ENCODE results near the gene SAFB.
A peak's percentile ranks its signal among the peaks of the same experiment; 100 is the strongest.

Gene SAFB

GRCh38 chr19:5683177-5683886 lies 60.4 kb downstream of the SAFB start:
- Histone ChIP-seq H3K79me1 (ENCODE audit: low read depth, low read length) (peaks cover 18% of the 10 kb centered on the region), H2BK15ac (ENCODE audit: low read length) (no peak overlapping the region), H3K4me2 (ENCODE audit: insufficient read depth, low read length, poor library complexity, severe bottlenecking) (no peak overlapping the region), H3K9ac (ENCODE audit: low read depth, low read length, poor library complexity) (no peak overlapping the region), H2BK5ac (ENCODE audit: low read length) (no peak overlapping the region), H3K4me3 (ENCODE audit: low read length in 2 of 2) (no peak overlapping the region), H2BK12ac (ENCODE audit: low read length) (no peak overlapping the region), H3K27me3 (ENCODE audit: control insufficient read depth in 3 of 3, insufficient read depth in 3 of 3, low read depth in 1 of 3, low read length in 3 of 3) (no peaks in the 10 kb centered on the region), H3K18ac (ENCODE audit: low read length) (no peak overlapping the region), H2BK120ac (ENCODE audit: low read depth, low read length) (no peak overlapping the region), H3K9me3 (replicated peaks in 1 of 2; ENCODE audit: control insufficient read depth in 2 of 2, insufficient read depth in 1 of 2, low read depth in 1 of 2, low read length in 2 of 2) (no peaks in the 10 kb centered on the region), H3K27ac (replicated peaks; ENCODE audit: low read length) (no peak overlapping the region), H3K4ac (ENCODE audit: low read length) (no peak overlapping the region), H4K8ac (ENCODE audit: low read depth, low read length) (no peak overlapping the region), H3K14ac (ENCODE audit: low read length) (no peak overlapping the region), H3K4me1 (ENCODE audit: control insufficient read depth in 2 of 2, insufficient read depth in 1 of 2, low read depth in 1 of 2, low read length in 2 of 2) (peaks cover 10 to 26% of the 10 kb centered on the region in 2 donors), H2AK5ac (ENCODE audit: low read depth, low read length) (no peak overlapping the region), H3K23ac (ENCODE audit: low read depth, low read length, poor library complexity) (no peak overlapping the region), H4K91ac (ENCODE audit: low read depth, low read length, poor library complexity) (no peak overlapping the region), H2AFZ (ENCODE audit: low read length) (no peak overlapping the region), H3K36me3 (replicated peaks in 1 of 2; ENCODE audit: control insufficient read depth in 2 of 2, insufficient read depth in 2 of 2, low read length in 2 of 2) (peaks cover 0 to 2% of the 10 kb centered on the region in 2 donors)
- DNase-seq (ENCODE audit: low spot score): no peak
- WGBS, 2 donors (ENCODE audit: extremely low coverage in 2 of 2, insufficient read length in 2 of 2, insufficient replicate concordance in 1 of 2): no CpG with 5 or more reads among the region's 10 CpGs

- no peak overlapping the region for H2BK15ac ChIP-seq (ENCODE audit: low read length)
- peak overlapping the region; percentile 38 for H3K14ac ChIP-seq (ENCODE audit: low read length)
- no peak overlapping the region for H3K23ac ChIP-seq (ENCODE audit: low read depth, low read length, poor library complexity)
- H3K9me3 ChIP-seq (replicated peaks in 1 of 2; ENCODE audit: control insufficient read depth in 2 of 2, insufficient read depth in 1 of 2, low read depth in 1 of 2, low read length in 2 of 2): no peaks in the 10 kb centered on the region
- DNase-seq (ENCODE audit: low spot score): no peak
- no peak overlapping the region for H3K4me2 ChIP-seq (ENCODE audit: insufficient read depth, low read length, poor library complexity, severe bottlenecking)
- H3K18ac ChIP-seq (ENCODE audit: low read length): no peak overlapping the region
- H3K79me1 ChIP-seq (ENCODE audit: low read depth, low read length): peaks cover 14% of the 10 kb centered on the region
- no peak overlapping the region for H3K9ac ChIP-seq (ENCODE audit: low read depth, low read length, poor library complexity)
- H4K91ac ChIP-seq (ENCODE audit: low read depth, low read length, poor library complexity): no peak overlapping the region
- H2BK5ac ChIP-seq (ENCODE audit: low read length): peak overlapping the region; percentile 39
- no peak overlapping the region for H2BK120ac ChIP-seq (ENCODE audit: low read depth, low read length)
- H2AFZ ChIP-seq (ENCODE audit: low read length): no peak overlapping the region
- peaks cover 3 to 18% of the 10 kb centered on the region in 2 donors for H3K4me1 ChIP-seq (ENCODE audit: control insufficient read depth in 2 of 2, insufficient read depth in 1 of 2, low read depth in 1 of 2, low read length in 2 of 2)
- H2AK5ac ChIP-seq (ENCODE audit: low read depth, low read length): peak overlapping the region; percentile 46
- no peak overlapping the region for H2BK12ac ChIP-seq (ENCODE audit: low read length)
- H3K27me3 ChIP-seq (ENCODE audit: control insufficient read depth in 3 of 3, insufficient read depth in 3 of 3, low read depth in 1 of 3, low read length in 3 of 3): no peaks in the 10 kb centered on the region
- H3K27ac ChIP-seq (replicated peaks; ENCODE audit: low read length): no peak overlapping the region
- no peak overlapping the region for H4K8ac ChIP-seq (ENCODE audit: low read depth, low read length)
- H3K4ac ChIP-seq (ENCODE audit: low read length): no peak overlapping the region
- H3K4me3 ChIP-seq (ENCODE audit: low read length in 2 of 2): no peak overlapping the region
- H3K36me3 ChIP-seq (replicated peaks in 1 of 2; ENCODE audit: control insufficient read depth in 2 of 2, insufficient read depth in 2 of 2, low read length in 2 of 2): peaks cover 0 to 2% of the 10 kb centered on the region in 2 donors
- WGBS, 2 donors (ENCODE audit: extremely low coverage in 2 of 2, insufficient read length in 2 of 2, insufficient replicate concordance in 1 of 2): no CpG with 5 or more reads among the region's 22 CpGs
Measured at GRCh38 chr19:5684694-5685430, 62.0 kb downstream of the SAFB start.

- Histone ChIP-seq H3K23ac (ENCODE audit: low read depth, low read length, poor library complexity) (peak overlapping the region; percentile 44), H2AFZ (ENCODE audit: low read length) (peak overlapping the region; percentile 87), H3K36me3 (replicated peaks in 1 of 2; ENCODE audit: control insufficient read depth in 2 of 2, insufficient read depth in 2 of 2, low read length in 2 of 2) (peaks cover 2 to 5% of the 10 kb centered on the region in 2 donors), H3K18ac (ENCODE audit: low read length) (peak overlapping the region; percentile 24), H3K4me3 (ENCODE audit: low read length in 2 of 2) (peak overlapping the region; percentile 46 to 86), H4K8ac (ENCODE audit: low read depth, low read length) (no peak overlapping the region), H3K79me1 (ENCODE audit: low read depth, low read length) (peaks cover 14% of the 10 kb centered on the region), H2BK120ac (ENCODE audit: low read depth, low read length) (no peak overlapping the region), H2BK5ac (ENCODE audit: low read length) (peak overlapping the region; percentile 39), H3K9me3 (replicated peaks in 1 of 2; ENCODE audit: control insufficient read depth in 2 of 2, insufficient read depth in 1 of 2, low read depth in 1 of 2, low read length in 2 of 2) (no peaks in the 10 kb centered on the region), H2BK15ac (ENCODE audit: low read length) (peak overlapping the region; percentile 92), H3K4me1 (ENCODE audit: control insufficient read depth in 2 of 2, insufficient read depth in 1 of 2, low read depth in 1 of 2, low read length in 2 of 2) (peaks cover 3 to 16% of the 10 kb centered on the region in 2 donors), H4K91ac (ENCODE audit: low read depth, low read length, poor library complexity) (no peak overlapping the region), H3K27me3 (ENCODE audit: control insufficient read depth in 3 of 3, insufficient read depth in 3 of 3, low read depth in 1 of 3, low read length in 3 of 3) (no peaks in the 10 kb centered on the region), H3K14ac (ENCODE audit: low read length) (no peak overlapping the region), H2BK12ac (ENCODE audit: low read length) (no peak overlapping the region), H3K4ac (ENCODE audit: low read length) (no peak overlapping the region), H2AK5ac (ENCODE audit: low read depth, low read length) (peak overlapping the region; percentile 63), H3K27ac (replicated peaks; ENCODE audit: low read length) (peak overlapping the region; percentile 7), H3K9ac (ENCODE audit: low read depth, low read length, poor library complexity) (no peak overlapping the region), H3K4me2 (ENCODE audit: insufficient read depth, low read length, poor library complexity, severe bottlenecking) (peak overlapping the region; percentile 77)
- WGBS, 2 donors (ENCODE audit: extremely low coverage in 2 of 2, insufficient read length in 2 of 2, insufficient replicate concordance in 1 of 2): no CpG with 5 or more reads among the region's 16 CpGs
- no peak for DNase-seq (ENCODE audit: low spot score)
Measured at GRCh38 chr19:5686326-5686646, 63.4 kb downstream of the SAFB start.

- H2BK120ac ChIP-seq (ENCODE audit: low read depth, low read length): peak overlapping the region; percentile 96
- no peaks in the 10 kb centered on the region for H3K27me3 ChIP-seq (ENCODE audit: control insufficient read depth in 3 of 3, insufficient read depth in 3 of 3, low read depth in 1 of 3, low read length in 3 of 3)
- no peak overlapping the region for H2BK15ac ChIP-seq (ENCODE audit: low read length)
- peak overlapping the region; percentile 75 for H2BK5ac ChIP-seq (ENCODE audit: low read length)
- DNase-seq (ENCODE audit: low spot score): peak; percentile 96
- no peak overlapping the region for H3K4ac ChIP-seq (ENCODE audit: low read length)
- H2AK5ac ChIP-seq (ENCODE audit: low read depth, low read length): peak overlapping the region; percentile 95
- H3K27ac ChIP-seq (replicated peaks; ENCODE audit: low read length): peak overlapping the region; percentile 46
- H2BK12ac ChIP-seq (ENCODE audit: low read length): no peak overlapping the region
- H4K91ac ChIP-seq (ENCODE audit: low read depth, low read length, poor library complexity): no peak overlapping the region
- H3K4me3 ChIP-seq (ENCODE audit: low read length in 2 of 2): peak overlapping the region; percentile 46 to 86
- no peak overlapping the region for H4K8ac ChIP-seq (ENCODE audit: low read depth, low read length)
- no peaks in the 10 kb centered on the region for H3K9me3 ChIP-seq (replicated peaks in 1 of 2; ENCODE audit: control insufficient read depth in 2 of 2, insufficient read depth in 1 of 2, low read depth in 1 of 2, low read length in 2 of 2)
- peaks cover 4 to 12% of the 10 kb centered on the region in 2 donors for H3K4me1 ChIP-seq (ENCODE audit: control insufficient read depth in 2 of 2, insufficient read depth in 1 of 2, low read depth in 1 of 2, low read length in 2 of 2)
- peak overlapping the region; percentile 97 for H3K18ac ChIP-seq (ENCODE audit: low read length)
- WGBS, 2 donors (ENCODE audit: extremely low coverage in 2 of 2, insufficient read length in 2 of 2, insufficient replicate concordance in 1 of 2): no CpG with 5 or more reads among the region's 59 CpGs
- peak overlapping the region; percentile 84 for H3K9ac ChIP-seq (ENCODE audit: low read depth, low read length, poor library complexity)
- no peak overlapping the region for H3K14ac ChIP-seq (ENCODE audit: low read length)
- peak overlapping the region; percentile 87 for H2AFZ ChIP-seq (ENCODE audit: low read length)
- H3K4me2 ChIP-seq (ENCODE audit: insufficient read depth, low read length, poor library complexity, severe bottlenecking): peak overlapping the region; percentile 77
- H3K36me3 ChIP-seq (replicated peaks in 1 of 2; ENCODE audit: control insufficient read depth in 2 of 2, insufficient read depth in 2 of 2, low read length in 2 of 2): peaks cover 4 to 11% of the 10 kb centered on the region in 2 donors
- peaks cover 14% of the 10 kb centered on the region for H3K79me1 ChIP-seq (ENCODE audit: low read depth, low read length)
- peak overlapping the region; percentile 96 for H3K23ac ChIP-seq (ENCODE audit: low read depth, low read length, poor library complexity)
Measured at GRCh38 chr19:5686647-5687359, 63.9 kb downstream of the SAFB start.

All from neuronal stem cell (in vitro differentiated cells).